NCI-H82 (cell line): Measurements from ENCODE around the gene MYLK.

ENCODE experiments used
- DNase-seq: peaks from one replicate; lab custom pipeline; 2025; lab: John Stamatoyannopoulos, UW

MYLK gene

GRCh38 chr3:123877965-123878364, 6.2 kb downstream of the MYLK start:
- no peak for DNase-seq

- no peak for DNase-seq
Measured at GRCh38 chr3:123877466-123877865, 6.7 kb downstream of the MYLK start.

GRCh38 chr3:123876858-123877257, 7.3 kb downstream of the MYLK start:
- DNase-seq, result peak; percentile 47

GRCh38 chr3:123872621-123873020, 11.5 kb downstream of the MYLK start:
- no peak for DNase-seq

GRCh38 chr3:123871946-123872345, 12.2 kb downstream of the MYLK start:
- no peak for DNase-seq

GRCh38 chr3:123870033-123870432, 14.1 kb downstream of the MYLK start:
- no peak for DNase-seq

GRCh38 chr3:123869165-123869564, 15.0 kb downstream of the MYLK start:
- no peak for DNase-seq

GRCh38 chr3:123864706-123865105, 19.4 kb downstream of the MYLK start:
- DNase-seq, result no peak

- no peak for DNase-seq
Measured at GRCh38 chr3:123862152-123862551, 22.0 kb downstream of the MYLK start.

GRCh38 chr3:123861081-123861836, 22.9 kb downstream of the MYLK start:
- no peak for DNase-seq

GRCh38 chr3:123859177-123859576, 25.0 kb downstream of the MYLK start:
- DNase-seq, result no peak

GRCh38 chr3:123854905-123855304, 29.2 kb downstream of the MYLK start:
- DNase-seq, result no peak

GRCh38 chr3:123853686-123854372, 30.3 kb downstream of the MYLK start:
- DNase-seq, result no peak

- no peak for DNase-seq
Measured at GRCh38 chr3:123847209-123847608, 36.9 kb downstream of the MYLK start.

- DNase-seq, result peak; percentile 87
Measured at GRCh38 chr3:123843668-123844067, 40.5 kb downstream of the MYLK start.

GRCh38 chr3:123842711-123843110, 41.4 kb downstream of the MYLK start:
- DNase-seq, result no peak

GRCh38 chr3:123841476-123842238, 42.5 kb downstream of the MYLK start:
- no peak for DNase-seq

- DNase-seq, result no peak
Measured at GRCh38 chr3:123840961-123841360, 43.2 kb downstream of the MYLK start.

GRCh38 chr3:123837858-123838257, 46.3 kb downstream of the MYLK start:
- no peak for DNase-seq

- DNase-seq, result no peak
Measured at GRCh38 chr3:123834631-123835030, 49.5 kb downstream of the MYLK start.

GRCh38 chr3:123833398-123833785, 50.7 kb downstream of the MYLK start:
- no peak for DNase-seq

- DNase-seq, result peak; percentile 12
Measured at GRCh38 chr3:123832692-123833397, 51.3 kb downstream of the MYLK start.
